Midbrain (tissue), 1 donor: ENCODE data around the gene PTGES.
"Not testable (repeated sequence)": the region's sequence is repeated elsewhere in the genome, so short reads cannot be mapped to it uniquely, and the experiment has no call there.

ENCODE experiments used
- DNase-seq: peaks from one replicate; lab custom pipeline; 2025; lab: John Stamatoyannopoulos, UW

The PTGES gene

DNA sequence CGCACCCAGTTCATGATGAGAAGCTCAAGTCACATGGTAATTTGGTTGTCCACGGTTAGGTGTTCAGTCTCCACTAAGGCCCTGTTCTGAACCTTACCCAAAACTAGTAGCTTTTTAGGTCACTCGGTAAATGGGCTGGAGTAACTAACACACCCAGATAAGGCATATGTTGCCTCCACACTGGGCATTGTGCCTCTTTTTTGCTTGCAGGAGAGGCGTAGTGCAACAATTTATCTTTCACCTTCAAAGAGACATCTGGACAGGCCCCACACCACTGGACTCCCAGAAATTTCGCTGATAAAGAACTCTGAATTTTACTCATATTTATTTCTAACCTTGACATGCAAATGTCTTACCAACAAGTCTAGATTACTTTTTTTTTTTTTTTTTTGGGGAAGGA is 16.8 kb upstream of the PTGES start:
- no peak for DNase-seq

- no peak for DNase-seq
Observed at GRCh38 chr9:129768486-129768885, 15.6 kb upstream of the PTGES start.

DNA sequence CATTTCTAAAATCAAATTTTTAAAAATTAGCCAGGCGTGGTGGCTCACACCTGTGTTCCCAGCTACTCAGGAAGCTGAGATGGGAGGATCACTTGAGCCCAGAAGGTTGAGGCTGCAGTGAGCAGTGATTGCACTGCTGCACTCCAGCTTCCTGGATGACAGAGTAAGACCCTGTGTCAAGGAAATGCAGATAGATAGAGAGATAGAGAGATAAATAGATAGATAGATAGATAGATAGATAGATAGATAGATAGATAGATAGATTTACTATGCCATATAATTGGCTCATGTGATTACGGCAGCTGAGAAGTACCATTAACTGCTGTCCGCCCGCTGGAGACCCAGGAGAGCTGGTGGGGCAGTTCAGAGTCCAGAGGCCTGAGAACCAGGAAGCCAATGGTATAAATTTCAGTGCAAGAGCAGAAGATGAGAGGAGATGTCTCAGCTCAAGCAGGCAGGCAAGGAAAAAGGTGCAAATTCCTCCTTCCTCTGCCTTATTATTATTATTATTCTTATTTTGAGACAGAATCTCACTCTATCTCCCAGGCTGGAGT is 13.0 kb upstream of the PTGES start:
- DNase-seq: no peak

DNA sequence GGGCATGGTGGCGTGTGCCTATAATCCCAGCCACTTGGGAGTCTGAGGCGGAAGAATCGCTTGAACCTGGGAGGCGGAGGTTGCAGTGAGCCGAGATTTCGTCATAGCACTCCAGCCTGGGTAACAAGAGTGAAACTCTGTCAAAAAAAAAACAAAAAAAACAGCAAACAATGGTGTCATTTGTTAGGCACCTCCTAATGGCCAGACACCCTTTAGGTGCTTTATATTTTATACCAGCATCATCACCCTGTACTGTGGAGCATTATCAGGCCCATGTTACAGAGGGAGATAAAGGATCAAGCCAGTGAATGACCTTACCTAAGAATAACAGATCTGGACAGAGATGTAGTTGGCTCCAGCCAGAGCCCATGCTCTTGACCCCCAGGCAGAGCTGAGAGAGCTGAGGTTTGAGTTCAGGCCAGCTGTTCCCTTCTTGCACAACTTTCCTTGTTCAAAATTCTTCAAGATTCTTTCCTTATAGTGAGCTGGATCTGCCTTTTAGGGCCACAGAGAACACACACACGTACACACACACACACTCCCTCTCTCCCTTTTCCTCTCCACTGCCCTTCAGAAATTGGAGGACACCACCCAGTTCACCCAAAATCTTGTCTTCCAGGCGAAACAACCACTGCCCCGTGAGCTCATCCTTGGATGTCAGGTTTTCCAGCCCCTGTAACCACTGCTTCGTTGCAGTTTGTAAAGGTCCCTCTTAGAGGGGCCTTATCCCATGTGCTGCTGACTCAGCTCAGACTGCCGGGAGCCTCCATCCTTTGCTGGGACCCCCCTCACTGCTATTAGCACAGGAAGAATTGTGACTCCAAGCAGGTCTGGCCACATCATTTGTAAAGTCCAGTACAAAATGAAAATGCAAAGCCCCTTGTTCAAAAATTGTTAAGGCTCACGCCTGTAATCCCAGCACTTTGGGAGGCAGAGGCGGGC is 10.4 kb upstream of the PTGES start:
- DNase-seq: no peak

DNA sequence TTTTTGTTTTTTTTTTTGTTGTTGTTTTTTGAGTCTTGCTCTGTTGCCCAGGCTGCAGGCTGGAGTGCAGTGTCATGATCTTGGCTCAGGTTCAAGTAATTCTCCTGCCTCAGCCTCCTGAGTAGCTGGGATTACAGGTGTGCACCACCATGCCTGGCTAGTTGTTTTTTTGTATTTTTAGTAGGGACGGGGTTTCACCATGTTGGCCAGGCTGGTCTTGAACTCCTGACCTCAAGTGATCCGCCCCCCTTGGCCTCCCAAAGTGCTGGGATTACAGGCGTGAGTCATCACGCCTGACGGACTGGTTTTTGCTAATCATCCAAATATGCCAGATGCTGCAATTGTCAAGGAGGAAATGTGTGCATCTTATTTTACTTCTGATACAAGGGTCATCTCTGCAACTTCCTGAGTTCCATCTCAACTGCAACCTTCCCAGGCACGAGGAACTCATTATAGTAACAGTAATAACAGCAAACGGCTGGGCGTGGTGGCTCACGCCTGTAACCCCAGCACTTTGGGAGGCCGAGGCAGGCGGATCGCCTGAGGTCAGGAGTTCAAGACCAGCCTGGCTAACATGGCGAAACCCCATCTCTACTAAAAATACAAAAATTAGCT is 9.6 kb upstream of the PTGES start:
- DNase-seq: not testable (repeated sequence)

DNA sequence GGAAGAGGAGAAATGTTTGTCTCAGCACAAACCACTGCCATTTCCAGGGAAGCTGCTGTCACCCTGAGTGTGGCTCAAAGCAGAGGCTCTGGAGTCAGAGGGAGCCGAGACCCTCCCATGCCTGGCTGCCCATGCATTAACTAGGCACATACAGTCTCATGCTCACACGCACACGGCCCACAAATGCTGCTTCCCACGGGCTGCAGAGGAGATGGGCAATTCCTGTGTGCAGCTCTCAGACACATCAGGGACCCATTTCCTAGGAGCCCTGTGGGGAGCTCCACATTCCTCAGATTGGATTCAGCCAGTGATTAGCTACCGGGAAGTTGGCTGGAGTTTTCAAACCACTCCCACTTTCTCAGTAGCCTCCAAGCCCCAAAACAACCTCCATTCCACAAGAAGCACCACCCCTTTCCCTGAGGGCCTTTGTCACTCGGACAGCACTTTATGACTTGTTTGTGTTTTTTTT is 9.1 kb upstream of the PTGES start:
- DNase-seq: no peak

GRCh38 chr9:129761293-129761900 is 8.6 kb upstream of the PTGES start:
- no peak for DNase-seq

GRCh38 chr9:129760784-129761183 is 7.9 kb upstream of the PTGES start:
- not testable (repeated sequence) for DNase-seq

- no peak for DNase-seq
Observed at GRCh38 chr9:129759804-129760502, 7.1 kb upstream of the PTGES start.

DNA sequence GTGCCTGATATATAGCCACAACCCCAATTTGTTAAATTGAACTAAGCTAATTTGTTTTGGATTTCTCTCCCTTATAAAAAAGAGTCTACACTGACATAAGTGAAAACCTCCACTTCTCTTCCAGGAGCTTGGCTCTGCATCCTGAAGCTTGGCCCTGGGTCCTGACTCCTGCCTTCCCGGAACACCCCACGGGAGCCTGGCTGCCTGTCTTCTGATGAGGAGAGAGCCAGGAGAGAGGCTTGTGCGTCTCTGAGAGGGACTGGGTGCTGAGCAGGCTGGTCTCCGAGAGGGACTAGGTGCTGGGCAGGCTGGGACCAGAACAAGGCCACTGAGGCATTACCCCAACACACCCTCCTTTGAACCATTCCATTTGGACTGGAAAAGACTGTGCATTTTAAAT is 6.5 kb upstream of the PTGES start:
- no peak for DNase-seq

DNA sequence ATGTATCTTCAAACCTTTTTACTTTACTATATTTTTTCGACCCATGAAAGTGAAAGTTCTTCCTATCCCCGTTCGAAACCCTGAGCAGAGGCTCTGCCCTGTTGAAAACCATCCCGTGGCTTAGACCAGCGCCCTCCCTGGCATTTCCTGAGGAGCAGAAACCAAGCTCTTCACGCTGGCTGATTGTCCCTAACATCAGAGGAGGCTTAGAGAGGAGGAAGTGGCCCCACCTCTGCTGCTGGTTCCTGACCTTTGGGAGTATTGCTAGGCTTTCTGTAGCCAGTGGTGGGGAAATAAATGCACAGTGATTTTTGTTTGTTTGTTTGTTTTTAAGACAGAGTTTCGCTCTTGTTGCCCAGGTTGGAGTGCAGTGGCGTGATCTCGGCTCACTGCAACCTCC is 4.2 kb upstream of the PTGES start:
- DNase-seq: no peak

DNA sequence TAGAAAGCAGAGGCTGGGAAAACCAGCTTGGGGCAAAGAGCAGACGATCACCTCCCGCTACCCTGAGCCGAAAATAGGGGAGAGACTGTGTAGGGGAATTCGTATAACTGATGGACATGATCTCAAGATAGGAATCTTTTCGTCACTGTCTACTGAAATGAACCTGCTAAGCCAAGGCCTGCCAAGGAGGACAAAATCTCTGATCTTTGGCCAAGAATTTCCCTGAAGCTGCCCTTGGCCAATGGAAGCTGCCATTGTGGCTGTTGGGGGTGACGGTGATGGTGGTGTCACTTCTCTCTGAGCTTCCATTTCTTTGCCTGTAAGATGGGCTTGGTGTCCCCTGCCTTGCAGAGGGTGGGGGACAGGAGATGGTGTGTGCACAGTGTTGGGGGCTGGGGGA is 3.3 kb upstream of the PTGES start:
- DNase-seq: no peak

DNA sequence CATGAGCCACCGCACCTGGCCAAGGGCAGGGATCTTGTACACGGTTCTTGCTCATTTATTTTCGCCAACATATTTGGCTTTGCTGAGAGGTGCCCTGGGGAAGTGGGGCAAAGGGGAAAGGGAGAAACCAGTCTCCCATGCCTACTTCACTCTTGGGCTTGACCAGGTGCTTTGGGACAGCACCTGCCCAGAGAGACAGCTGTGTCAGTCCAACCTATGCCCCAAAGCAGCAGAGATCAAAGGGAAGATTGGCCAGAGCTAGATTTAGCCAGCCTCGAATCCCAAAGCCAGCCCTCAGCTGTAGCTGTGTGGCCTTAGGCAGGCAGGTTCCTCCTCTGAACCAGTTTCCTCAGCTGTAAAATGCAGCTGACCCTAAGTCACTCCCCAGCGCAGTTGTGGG is 2.3 kb upstream of the PTGES start:
- no peak for DNase-seq

DNA sequence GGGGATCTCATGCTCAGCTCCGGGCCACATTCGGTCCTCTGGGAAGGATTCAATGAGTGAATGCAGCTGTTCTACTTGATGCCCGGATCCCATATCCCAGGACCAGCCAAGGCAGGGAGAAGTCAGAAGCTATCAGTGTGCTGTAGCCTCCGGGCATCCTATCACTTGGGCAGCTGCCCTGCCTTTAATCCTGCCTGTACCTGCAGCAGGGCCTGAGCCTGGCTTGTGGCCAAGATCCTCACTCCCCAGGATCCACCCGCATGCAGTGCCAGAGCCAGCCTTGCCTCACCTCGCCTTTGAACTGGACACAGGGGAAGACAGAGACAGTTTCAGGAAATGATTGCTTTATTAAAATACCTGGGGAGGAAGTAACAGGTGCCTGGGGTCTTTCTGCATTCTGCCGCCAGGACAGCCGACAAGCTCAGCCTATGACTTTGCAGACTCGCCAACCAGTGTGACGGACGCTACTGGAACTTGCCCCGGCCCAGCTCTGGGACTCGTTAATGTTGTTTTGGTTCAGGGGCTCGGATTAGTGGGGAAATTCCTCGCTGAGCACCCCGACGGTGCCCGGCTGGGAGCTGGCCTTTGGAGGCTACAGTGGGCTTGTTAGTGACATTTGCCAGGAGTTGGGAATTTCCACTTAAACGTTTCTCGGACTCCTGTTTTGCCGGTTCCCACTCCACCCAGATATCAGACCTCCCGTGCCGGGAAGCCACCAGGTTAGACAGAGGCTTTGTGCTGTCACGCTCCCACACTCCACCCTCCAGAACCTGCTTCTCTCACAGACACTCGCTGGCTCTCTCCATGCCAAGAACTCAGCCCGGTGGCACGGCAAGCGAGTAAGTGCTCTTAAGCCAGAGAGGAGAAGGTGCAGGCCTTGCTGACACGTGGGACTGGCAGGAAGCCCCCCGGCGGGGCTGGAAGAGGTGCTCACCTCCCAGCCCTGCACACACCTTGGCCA is 721 bp downstream of the PTGES start:
- no peak for DNase-seq

DNA sequence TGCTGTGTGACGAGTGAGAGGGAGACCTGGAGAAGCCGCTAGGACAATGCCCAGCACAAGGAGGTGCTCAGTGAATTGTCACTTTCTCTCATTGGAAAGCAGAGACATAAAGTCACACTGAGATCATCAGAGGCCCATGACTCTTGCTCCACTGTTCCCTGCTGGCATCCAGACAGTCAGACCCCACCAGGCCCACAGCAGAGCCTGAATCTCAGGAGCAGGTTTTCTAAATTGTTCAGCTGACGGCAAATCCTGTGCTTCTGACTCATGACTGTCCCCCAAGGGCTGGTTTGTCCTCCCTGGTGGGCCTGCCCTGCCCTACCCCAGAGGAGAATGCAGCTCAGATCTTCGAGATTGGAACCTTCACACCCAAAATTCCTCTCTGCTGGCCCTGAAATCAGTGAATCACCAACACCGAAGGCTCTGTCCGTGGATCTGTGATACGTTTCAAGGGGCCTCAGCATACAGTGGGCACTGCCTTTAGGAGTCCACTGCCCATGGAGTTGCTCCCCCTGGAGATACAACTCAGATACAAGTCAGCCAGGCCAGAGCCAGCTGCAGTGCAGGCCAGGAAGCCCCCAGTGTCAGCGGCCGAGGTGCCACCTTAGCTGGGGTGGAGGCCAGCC is 2.7 kb downstream of the PTGES start:
- no peak for DNase-seq

GRCh38 chr9:129749575-129749974 is 3.3 kb downstream of the PTGES start:
- DNase-seq: no peak

- not testable (repeated sequence) for DNase-seq
Observed at GRCh38 chr9:129749052-129749451, 3.8 kb downstream of the PTGES start.

- no peak for DNase-seq
Observed at GRCh38 chr9:129748249-129748648, 4.6 kb downstream of the PTGES start.

- no peak for DNase-seq
Observed at GRCh38 chr9:129746092-129746777, 6.6 kb downstream of the PTGES start.

DNA sequence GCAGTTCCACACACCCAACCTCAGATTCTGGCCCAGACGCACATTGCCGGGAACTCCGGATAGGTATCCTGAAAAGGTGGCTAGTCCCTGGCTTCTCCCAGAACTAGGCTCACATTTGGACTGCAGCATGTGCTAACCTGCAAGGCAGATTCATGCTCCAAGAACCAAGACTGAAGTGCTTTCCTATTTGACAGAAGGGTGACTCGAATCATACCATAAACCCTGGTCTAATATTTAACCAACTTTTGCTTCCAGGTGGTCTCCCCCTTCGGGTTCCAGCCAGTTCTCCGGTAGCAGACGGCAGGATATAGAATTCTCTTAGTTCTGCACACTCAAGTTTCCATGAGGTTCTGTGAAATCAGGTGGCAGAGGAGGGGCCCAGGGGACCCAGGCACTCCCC is 7.6 kb downstream of the PTGES start:
- no peak for DNase-seq
